ENCODE results near the gene CALD1.

Gene CALD1

DNA sequence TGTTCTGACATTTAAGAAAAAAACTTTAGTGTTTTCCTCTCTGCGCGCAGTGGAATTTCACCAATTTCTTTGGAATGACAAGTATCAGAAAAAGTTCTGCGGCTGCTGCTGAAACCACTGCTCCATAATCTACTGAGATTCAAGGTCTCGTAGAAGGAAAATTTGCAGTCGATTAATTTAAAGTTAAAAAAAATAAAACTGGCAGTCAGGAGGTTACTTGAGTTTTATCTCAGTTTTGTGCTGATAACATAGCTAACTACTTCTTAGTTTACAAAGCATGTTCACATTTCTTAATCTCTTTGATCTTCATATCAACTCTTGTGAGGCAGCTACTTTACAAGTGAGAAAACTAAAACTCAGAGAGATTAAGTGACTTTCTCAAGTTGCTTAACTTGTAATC, 18.2 kb upstream of the CALD1 start:
- DNase-seq (ENCODE audit: low read depth), result no peak

DNA sequence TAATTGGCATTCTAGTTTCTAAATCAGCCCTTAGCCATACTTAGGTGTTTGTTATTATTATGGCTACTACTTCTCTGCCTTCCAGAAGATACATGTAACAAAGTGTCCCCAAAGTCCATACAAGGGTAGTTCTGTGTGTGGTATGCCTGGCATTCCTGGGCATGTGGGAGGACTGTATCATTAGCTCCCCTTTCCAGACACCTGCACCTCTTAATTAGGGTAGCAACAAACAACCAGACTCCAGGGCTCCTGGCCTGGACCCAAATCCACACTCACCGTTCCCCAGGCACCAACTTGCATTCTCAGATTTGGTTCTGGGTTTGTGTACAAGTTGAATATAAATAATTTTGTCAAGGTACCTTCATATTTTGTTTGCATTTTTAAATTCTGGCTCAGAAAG, 15.5 kb upstream of the CALD1 start:
- no peak for DNase-seq (ENCODE audit: low read depth)

DNA sequence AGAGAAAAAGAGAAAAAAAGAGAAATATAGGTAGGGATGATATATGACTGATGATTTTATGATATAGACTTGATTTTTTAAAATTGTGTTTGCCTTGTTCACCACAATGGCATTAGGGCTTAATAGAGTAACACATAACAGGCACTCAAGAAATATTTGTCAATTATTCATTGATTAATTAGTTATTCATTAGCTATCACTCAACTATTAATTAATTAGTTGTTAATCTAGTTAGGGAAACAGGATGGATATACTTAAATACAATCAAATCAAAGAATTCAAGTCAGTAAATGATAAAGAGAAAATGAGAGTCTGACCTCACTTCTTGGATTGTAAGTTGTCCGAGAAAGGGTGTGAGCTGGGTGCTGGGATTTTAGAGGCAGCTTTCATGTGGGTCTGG, 15.1 kb upstream of the CALD1 start:
- DNase-seq (ENCODE audit: low read depth), result no peak

DNA sequence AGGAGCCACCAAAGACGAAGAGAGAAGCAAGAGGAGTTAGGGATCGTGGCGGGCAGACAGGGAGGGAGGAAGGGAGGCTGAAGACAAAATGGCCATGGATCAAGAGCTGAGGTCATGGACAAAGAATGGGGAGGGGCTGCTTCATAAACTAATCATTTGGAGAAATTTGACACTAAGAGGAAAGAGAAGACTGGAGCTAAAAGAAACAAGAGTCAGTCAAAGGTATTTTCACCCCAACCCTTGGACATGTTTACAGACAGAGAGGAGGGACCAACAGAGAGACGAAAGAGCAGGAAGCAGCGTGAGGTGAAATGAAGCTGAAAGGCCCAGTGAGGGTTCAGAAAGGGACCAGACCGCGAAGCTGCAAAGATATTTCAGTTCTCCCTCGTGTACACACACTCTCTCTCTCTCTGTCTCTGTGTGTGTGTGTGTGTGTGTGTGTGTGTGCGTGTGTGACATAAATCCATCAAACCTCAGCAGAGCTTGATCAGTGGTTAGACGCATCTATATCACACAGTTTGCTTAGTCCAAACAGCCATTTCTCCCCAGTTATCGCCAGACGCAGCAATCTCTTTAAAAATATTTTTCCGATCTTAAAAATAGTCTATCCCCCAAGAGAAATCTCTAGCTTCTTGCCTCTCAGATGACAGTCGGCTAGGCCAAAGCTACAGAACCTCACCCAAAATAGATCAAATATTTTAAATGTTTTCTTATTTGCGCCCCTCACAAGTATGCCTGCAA, 12.5 kb upstream of the CALD1 start:
- DNase-seq (ENCODE audit: low read depth), result no peak

DNA sequence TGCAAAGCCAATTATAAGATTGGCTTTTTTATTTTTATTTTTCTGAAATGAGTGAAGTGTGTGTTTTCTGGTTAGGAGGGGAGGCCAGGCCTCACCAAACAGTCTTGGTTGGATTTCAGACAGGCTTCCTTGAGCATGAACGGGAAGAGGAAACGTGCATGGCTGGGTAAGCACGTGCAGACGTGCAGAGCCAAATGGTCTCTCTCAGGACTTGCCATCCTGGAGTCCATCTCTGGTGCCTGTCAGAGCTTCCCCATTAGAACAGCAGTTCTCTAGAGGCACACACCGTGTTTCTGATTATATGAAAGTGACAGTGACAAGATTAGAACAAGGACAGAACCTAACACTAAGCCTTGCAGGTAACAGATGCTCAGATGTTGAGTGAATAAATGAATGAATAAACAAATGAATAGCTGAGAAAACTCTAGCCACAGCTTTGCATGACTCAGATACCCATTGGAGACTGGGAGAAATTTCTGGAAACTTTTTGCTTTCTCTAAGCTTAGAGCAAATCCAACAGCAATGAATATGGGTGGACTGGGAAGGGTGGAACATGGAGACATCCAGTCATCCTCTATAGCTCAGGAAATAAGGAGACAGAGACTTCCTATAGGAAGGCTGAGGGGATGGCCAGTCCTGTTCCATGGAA, 11.8 kb upstream of the CALD1 start:
- DNase-seq (ENCODE audit: low read depth), result no peak

DNA sequence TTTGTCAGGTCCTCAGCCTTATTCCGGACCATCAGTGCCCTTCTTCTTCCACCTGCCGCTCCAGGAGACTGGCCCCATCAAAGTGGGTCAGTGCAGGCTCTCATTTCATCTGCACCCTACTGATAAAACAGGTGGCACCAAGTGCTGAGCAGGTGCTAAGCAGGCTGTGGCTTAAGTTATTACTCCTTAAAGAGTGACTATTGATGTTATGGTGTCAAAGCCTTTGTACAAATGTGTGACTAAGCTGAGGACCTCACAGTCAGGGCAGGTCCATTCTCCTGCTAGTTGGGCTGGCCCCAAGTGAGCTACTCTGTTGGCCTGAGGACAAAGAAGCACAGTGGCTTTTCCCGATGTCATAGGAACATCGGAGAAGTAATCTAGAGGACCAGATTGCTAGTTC, 11.2 kb upstream of the CALD1 start:
- DNase-seq (ENCODE audit: low read depth), result no peak

DNA sequence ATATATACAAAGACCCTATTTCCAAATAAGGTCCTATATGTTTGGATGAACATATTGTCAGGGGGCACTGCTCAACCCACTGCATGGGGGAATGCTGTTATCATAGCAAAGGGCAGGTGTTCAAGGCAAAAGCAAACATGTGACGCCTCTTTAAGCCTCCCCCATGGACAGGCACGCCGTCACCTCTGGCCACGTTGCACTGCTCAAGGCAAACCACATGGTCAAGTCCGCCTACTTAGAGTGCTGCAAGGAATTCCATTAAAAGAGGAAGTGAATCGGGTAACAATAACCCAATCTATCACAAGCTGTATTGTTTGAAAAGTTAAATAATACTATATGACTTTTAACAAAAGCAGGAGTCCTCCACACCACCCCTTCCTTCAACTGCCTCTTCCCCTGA, 8.8 kb upstream of the CALD1 start:
- DNase-seq (ENCODE audit: low read depth), result no peak

DNA sequence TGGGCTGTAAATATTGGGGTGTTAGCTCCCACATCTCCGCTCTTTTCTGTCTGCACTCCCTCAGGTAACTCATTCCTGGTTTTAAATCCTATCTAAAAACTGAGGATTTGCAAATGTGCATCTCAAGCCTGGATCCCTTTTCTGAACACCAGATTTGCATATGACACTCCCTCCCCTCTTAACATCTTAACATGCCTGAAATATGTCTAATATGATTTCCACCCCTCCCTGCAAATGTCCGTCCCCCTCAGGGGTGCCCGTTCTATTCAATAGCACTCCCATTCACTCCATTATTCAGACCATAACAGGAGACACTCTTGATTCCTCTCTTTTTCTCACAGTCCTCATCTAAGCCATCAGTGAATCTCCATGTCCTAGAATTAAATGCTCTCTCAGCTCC, 8.3 kb upstream of the CALD1 start:
- no peak for DNase-seq (ENCODE audit: low read depth)

DNA sequence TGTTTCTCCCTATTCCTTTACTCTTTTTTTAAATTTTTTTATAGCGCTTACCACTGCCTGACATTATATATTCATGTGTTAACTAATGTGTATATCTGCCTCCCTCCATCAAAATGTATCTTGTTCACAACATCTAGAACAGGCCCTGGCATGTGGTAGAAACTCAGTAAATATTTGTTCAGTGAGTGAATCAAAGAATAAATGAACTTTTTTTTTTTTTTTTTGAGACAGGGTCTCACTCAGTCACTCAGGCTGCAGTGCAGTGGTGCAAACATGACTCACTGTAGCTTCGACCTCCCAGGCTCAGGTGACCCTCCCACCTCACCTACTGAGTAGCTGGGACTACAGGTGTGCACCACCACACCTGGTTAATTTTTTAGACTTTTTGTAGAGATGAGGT, 7.5 kb upstream of the CALD1 start:
- DNase-seq (ENCODE audit: low read depth), result no peak

DNA sequence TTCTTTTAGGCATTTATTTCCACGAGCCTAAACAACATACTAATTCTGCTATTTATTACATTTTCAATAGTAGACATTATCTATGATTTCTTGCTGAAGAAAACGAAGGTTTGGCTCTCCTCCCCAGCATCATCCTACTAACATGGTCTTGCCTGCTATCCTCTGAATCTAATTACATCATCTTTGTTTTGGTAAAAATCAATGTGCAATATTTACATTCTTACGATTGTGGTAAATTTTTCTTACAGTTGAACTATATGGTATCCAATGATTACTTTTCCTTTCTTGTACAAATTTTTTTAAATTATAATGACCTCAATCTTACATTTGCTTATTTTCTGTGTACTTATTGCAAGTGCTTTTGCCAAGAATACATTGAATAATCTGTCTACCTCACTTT, 7.0 kb upstream of the CALD1 start:
- no peak for DNase-seq (ENCODE audit: low read depth)

DNA sequence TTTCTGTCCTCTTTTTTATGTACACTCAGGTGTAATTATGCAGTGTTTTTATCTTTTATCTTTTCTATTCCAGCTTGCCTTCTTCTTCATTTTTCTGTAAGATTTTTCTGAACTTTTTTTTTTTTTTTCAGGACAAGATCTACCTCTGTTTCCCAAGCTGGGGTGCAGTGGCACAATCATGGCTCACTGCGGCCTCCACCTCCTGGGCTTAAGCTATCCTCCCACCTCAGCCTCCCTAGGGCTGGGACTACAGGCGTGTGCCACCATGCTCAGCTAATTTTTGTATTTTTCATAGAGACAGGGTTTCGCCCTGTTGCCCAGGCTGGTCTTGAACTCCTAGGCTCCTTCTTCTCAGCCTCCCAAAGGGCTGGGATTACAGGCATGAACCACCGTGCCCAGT, 6.3 kb upstream of the CALD1 start:
- DNase-seq (ENCODE audit: low read depth), result no peak

DNA sequence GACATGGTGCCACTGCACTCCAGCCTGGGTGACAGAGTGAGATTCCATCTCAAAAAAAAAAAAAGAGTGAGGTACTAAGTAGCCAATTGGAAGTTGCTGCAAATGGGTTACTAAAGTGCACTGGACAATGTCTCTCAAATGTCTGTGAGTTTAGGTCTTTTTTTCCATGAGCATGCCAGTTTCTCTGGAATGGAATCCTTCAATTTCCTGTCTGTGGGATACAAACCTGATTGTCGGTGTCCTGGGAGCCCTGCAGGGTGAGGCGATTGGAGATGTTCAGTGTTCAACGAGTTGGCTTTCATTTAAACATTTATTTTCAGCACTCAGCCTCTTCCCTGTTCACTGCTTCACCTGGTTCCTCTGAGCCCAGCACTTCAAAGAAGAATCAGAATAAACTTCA, 5.3 kb upstream of the CALD1 start:
- DNase-seq (ENCODE audit: low read depth), result no peak

DNA sequence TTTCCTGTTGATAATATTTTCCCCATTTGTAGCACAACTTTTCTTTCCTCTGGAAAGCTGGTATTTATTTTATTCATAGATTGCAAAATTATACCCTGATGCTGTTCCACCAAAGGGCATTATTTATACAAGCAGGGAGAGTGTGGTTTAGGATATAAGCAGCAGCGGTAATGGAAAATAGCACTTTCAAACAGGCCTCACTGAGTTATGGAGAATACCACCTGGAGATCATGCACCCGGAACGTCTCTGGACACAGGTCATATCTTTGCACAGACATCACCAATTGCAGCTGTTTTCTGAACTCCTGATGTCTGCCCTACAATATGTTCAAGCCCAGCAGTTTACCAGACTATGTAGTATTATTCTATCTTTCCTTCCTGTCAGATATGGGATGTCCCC, 2.0 kb upstream of the CALD1 start:
- no peak for DNase-seq (ENCODE audit: low read depth)

DNA sequence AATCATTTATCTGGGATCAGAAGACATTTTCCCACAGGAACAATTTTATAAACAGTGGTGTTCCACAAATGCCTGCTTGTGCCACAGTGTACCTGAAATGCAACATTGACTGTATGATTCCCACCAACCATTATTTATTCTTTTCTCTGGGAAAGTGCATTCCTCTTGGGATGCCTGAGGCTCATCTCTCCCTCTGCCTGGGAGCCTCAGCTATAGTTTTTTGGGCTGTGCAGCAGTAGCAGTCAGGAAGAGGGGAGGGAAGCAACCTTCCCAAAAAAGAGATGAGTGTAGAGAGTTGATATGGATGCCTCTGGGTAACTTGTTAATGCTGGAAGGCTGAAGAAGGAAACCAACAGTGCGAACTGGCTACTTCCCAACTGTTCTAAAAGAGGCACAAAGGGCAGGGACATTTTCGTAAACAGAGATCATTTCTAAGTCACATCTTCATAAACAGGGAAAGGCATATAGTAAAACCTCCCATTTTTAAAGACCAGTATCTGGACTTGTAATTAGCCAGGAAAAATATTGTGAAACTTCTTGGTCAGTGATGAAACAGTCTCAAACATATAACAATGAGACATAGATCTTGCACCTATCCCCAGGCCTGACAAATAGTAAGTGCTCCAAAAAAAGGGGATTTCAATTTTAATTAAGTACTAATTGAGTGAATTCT, 1.4 kb upstream of the CALD1 start:
- no peak for DNase-seq (ENCODE audit: low read depth)

DNA sequence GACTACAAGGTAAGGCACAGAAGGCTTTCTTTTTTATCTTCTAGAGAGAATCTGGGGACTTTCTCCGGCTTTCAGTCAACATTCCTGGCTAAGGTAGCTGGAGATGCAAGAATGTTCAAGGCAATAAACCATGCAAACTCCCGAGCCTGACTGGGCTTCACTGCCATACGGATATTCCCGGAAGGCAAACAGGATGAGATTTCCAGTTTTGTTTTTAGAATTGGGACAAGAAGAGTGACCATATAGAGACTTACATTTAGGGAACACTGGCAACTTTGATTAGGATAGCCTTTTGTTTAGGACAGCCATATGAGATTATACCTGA, 269 bp downstream of the CALD1 start:
- no peak for DNase-seq (ENCODE audit: low read depth)

DNA sequence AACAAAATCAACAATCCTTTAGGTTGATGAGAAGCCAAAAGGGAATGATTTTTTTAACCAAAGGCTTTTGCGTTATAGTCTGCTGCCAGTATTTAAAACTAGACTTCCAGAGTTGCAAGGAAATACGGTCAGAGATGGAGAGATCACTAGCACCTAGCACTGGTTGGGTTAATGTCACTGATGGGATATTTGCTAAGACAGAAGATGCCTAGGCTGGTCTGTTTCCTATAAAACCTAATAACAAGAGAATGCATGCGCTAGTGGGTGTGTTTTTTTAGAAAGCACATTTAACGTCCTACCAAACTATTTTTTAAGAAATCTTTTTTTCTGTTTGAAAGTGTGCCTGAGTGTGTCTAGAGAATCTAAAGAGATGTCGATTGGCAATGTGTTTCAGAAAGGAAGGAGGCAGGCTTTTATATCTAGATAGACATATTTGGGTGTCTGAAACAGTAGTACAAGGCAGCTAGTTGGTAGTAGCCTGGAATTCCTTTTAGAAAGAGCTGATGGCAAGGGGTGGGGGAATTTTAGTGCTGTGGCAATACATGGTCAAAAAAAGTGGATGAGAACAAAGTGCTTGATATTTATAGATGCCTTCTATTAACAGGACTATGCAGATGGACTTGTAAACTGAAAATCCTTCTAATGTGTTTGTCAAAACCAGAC, 863 bp downstream of the CALD1 start:
- no peak for DNase-seq (ENCODE audit: low read depth)

DNA sequence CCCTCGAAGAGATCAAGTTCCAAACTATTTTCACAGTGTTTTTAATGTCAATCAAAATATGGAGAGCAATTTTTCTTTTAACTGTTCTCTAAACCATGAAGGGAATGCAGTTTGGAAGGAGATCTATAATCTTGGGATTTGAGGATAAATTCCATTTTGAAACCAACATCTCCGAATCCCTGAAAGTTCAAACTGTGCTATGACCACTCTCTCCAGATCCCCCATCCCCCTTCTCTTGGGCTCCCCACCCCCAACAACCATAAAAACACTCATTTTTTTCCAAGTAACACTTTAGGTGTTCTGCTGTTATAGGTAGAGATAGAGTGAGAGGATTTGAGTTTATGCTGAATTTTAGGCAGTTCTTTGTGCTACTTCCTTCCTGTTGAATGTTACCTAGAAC, 1.7 kb downstream of the CALD1 start:
- no peak for DNase-seq (ENCODE audit: low read depth)

DNA sequence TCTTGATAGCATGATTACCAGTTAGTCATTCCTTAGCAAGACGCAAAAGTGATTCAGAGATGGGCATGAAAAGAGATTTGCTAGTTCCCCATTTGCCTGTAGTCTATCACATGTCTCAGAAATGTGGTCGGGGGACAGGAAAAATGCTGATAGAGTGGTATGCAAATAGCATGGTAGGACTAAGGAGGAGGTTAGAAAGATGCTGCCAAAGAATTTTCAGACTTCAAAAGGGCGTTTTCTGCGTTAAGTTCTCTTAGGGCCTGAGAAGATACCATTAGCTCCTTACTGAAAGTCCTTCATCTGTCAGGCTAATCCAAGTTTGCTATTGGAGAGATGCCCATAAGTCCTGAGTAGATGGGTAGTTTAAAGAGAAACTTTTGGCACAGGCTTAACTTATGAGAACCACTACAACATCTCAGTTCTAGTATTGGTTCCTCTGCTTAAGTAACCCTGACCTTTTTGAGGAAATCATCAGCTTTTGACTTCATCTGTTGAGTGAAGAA, 2.7 kb downstream of the CALD1 start:
- DNase-seq (ENCODE audit: low read depth), result no peak

DNA sequence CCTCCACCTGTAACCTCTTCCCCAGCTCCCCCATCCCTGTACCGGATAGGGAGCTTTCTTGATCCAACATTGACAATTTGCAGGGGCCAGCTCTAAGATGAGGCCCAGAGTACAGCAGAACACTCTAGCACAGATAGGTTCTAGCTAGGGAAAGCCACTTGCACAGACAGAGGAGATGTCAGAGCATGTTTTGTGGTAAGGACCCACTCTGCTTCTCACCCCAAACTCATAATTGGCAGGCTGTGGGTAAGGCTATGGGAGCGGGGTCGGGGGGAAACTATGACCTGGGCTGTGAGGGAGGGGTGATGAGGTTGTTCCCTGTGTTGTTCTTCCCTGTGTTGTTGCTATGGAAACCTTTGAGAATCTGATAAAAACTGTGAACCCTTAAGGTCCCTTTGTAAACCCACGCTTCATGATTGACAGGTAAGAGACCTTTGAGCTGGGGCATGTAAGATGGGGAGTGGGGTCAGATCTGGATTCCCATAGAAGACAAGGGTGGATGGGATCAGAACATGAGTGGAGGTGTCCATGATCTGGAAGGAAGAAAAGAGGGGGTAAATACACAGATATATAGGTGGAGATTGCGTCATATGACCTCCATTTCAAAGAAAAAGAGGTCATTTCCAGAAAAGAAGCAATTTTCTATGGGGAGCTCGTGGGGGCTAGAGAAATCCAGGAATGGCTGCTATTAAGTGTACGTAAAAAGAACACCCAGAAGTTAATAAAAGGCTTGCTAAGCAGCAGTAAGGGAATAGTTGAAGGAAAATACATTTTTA, 4.0 kb downstream of the CALD1 start:
- DNase-seq (ENCODE audit: low read depth), result no peak

DNA sequence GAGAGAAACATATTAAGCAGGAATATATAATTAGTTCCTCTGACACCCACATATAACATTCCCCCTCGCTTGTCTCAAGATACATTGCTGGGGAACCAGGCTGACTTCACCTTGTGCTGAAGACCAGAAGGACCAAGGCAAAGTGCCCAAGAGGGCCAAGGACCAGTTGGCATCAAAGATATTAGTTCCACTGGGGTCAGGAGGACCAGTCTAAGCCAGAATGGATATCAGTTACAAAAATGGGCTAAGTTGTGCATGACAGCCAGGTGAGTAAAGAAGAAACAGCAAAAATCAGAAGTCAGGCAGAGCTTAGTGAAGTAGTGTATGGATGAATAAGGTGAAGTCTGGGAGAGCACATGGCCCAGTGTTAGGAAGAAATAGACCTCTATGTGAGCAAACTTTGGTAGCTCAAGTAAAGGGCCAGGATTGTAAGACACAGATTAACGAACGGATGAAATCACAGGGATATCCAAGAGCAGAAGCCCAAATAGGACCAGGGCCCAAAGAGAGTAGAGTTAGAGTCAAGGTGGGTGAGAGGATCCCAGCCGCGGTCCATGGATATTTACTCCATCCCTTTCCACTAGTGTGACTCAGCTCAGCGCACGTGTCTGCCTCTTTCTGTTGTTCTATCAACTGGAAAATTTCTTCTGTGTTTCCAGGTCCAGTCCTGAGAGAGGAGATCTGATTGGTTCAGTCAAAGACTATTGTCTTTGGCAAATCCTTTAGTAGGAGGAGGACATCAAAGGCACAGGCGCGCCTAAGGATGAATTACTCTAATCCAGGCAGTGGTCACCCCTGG, 5.0 kb downstream of the CALD1 start:
- no peak for DNase-seq (ENCODE audit: low read depth)

DNA sequence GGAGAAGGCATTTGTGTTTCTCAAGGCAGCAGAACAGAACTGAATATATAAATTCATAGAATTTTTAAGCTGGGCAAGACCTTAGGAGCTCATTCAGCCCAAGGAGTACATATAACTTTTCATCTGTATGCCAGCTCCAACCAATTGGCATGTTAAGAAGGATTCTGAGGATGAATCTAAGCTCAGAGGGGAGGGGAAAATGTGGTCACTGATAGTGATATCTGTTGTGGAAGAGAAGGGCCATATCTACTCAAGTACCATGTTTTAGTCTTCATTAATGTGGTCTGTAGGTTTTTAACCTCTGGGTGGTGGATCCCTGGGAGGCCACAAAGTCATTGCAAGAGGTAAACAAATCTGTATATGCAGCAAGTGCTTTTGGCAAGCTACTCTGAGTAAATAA, 6.4 kb downstream of the CALD1 start:
- DNase-seq (ENCODE audit: low read depth), result no peak
